H9 (cell line): ENCODE measurements around the gene TRIM60. TPM values are rescaled to one million over a fixed set of nuclear protein-coding genes. Genes with fewer than 3 reads are reported as not detected.

Source experiments
- DNase-seq: peaks from one replicate; pipeline ENCODE4 v3.0.0-alpha.2; 2017
- H2AFZ ChIP-seq: one replicate; pipeline ENCODE4 v1.6.1; 2013; ENCODE audit warnings: mild to moderate bottlenecking, low read length, control low read depth, moderate library complexity
- H2AK5ac ChIP-seq: 2 replicates; pipeline ENCODE4 v1.6.1; 2013; ENCODE audit warnings: low read length, control low read depth, mixed read lengths; ENCODE audit not compliant: insufficient read length
- H2BK120ac ChIP-seq: one replicate; pipeline ENCODE4 v1.6.1; 2013; ENCODE audit warnings: low read depth, mild to moderate bottlenecking, low read length, control low read depth, inconsistent platforms; ENCODE audit not compliant: poor library complexity, severe bottlenecking
- H2BK12ac ChIP-seq: 2 replicates; pipeline ENCODE4 v1.6.1; 2013; ENCODE audit warnings: low read length, control low read depth, mixed read lengths, low read depth; ENCODE audit not compliant: insufficient read length
- H2BK15ac ChIP-seq: 2 replicates; pipeline ENCODE4 v1.6.1; 2013; ENCODE audit warnings: low read depth, low read length, control low read depth
- H2BK20ac ChIP-seq: one replicate; pipeline ENCODE4 v1.6.1; 2013; ENCODE audit warnings: low read depth, mild to moderate bottlenecking, low read length, control low read depth, inconsistent platforms; ENCODE audit not compliant: poor library complexity, severe bottlenecking
- H2BK5ac ChIP-seq: 2 replicates; pipeline ENCODE4 v1.6.1; 2013; ENCODE audit warnings: low read length, control low read depth, mixed read lengths; ENCODE audit not compliant: insufficient read length
- H3K14ac ChIP-seq: 2 replicates; pipeline ENCODE4 v1.6.1; 2013; ENCODE audit warnings: low read length, control low read depth; ENCODE audit not compliant: insufficient read depth
- H3K18ac ChIP-seq: 2 replicates; pipeline ENCODE4 v1.6.1; 2013; ENCODE audit warnings: low read depth, mild to moderate bottlenecking, mixed read lengths, low read length, control low read depth; ENCODE audit not compliant: insufficient read length
- H3K23ac ChIP-seq: 2 replicates; pipeline ENCODE4 v1.6.1; 2013; ENCODE audit warnings: low read length, control low read depth, mixed read lengths, low read depth; ENCODE audit not compliant: insufficient read length
- H3K23me2 ChIP-seq: 2 replicates; pipeline ENCODE4 v1.6.1; 2013; ENCODE audit warnings: low read depth, mild to moderate bottlenecking, mixed read lengths, low read length, control low read depth; ENCODE audit not compliant: insufficient read length, poor library complexity, severe bottlenecking
- H3K27ac ChIP-seq: 2 replicates; pipeline ENCODE4 v1.5.1; 2013; ENCODE audit warnings: low read length, control low read depth, mixed read lengths, low read depth; ENCODE audit not compliant: insufficient read length
- H3K27me3 ChIP-seq: 2 replicates; pipeline ENCODE4 v1.6.1; 2013; ENCODE audit warnings: low read length, control low read depth, inconsistent platforms; ENCODE audit not compliant: insufficient read depth
- H3K4ac ChIP-seq: 2 replicates; pipeline ENCODE4 v1.6.1; 2013; ENCODE audit warnings: low read depth, mild to moderate bottlenecking, control low read depth, inconsistent platforms, low read length, moderate library complexity
- H3K4me1 ChIP-seq: 2 replicates; pipeline ENCODE4 v1.6.1; 2013; ENCODE audit warnings: low read length, control low read depth, inconsistent platforms; ENCODE audit not compliant: insufficient read depth
- H3K4me2 ChIP-seq: 2 replicates; pipeline ENCODE4 v1.6.1; 2013; ENCODE audit warnings: low read length, control low read depth, mixed read lengths; ENCODE audit not compliant: insufficient read length, insufficient read depth
- H3K56ac ChIP-seq: 2 replicates; pipeline ENCODE4 v1.6.1; 2013; ENCODE audit warnings: low read depth, mild to moderate bottlenecking, mixed read lengths, low read length, control low read depth; ENCODE audit not compliant: insufficient read length
- H3K79me1 ChIP-seq: 2 replicates; pipeline ENCODE4 v1.6.1; 2013; ENCODE audit warnings: low read depth, mild to moderate bottlenecking, moderate library complexity, low read length, control low read depth, inconsistent platforms; ENCODE audit not compliant: insufficient read depth, poor library complexity, severe bottlenecking
- H3K79me2 ChIP-seq: 2 replicates; pipeline ENCODE4 v1.6.1; 2013; ENCODE audit warnings: low read length, control low read depth, inconsistent platforms; ENCODE audit not compliant: insufficient read depth
- H3K9ac ChIP-seq: 2 replicates; pipeline ENCODE4 v1.6.1; 2013; ENCODE audit warnings: low read length, control low read depth, mixed read lengths; ENCODE audit not compliant: insufficient read length; ENCODE audit errors: extremely low read depth
- H3K9me3 ChIP-seq: one replicate; pipeline ENCODE4 v1.6.1; 2013; ENCODE audit warnings: low read depth, low read length, inconsistent platforms; ENCODE audit not compliant: control insufficient read depth
- H3T11ph ChIP-seq: one replicate; pipeline ENCODE4 v1.6.1; 2013; ENCODE audit warnings: mild to moderate bottlenecking, low read length, control low read depth, inconsistent platforms
- H4K20me1 ChIP-seq: one replicate; pipeline ENCODE4 v1.6.1; 2013; ENCODE audit not compliant: control insufficient read depth, insufficient read length, insufficient read depth
- H4K5ac ChIP-seq: 2 replicates; pipeline ENCODE4 v1.6.1; 2013; ENCODE audit warnings: low read depth, mild to moderate bottlenecking, mixed read lengths, low read length, control low read depth; ENCODE audit not compliant: insufficient read length
- H4K8ac ChIP-seq: replicated peaks from 2 replicates; pipeline ENCODE4 v1.6.1; 2013; ENCODE audit warnings: low read length, control low read depth, mixed read lengths, low read depth; ENCODE audit not compliant: insufficient read length
- H4K91ac ChIP-seq: 2 replicates; pipeline ENCODE4 v1.6.1; 2013; ENCODE audit warnings: low read depth, mild to moderate bottlenecking, moderate library complexity, mixed read lengths, low read length, control low read depth; ENCODE audit not compliant: insufficient read length
- H3K27ac Mint-ChIP-seq, 3 experiments: 2 replicates in 2 of 3; 3 replicates in 1 of 3; pipeline ENCODE4 v1.8.0; 2020 to 2021; ENCODE audit warnings: mixed read lengths in 3 of 3, mild to moderate bottlenecking in 1 of 3, moderate library complexity in 1 of 3
- H3K27me3 Mint-ChIP-seq: 2 replicates; pipeline ENCODE4 v1.8.0; 2021; ENCODE audit warnings: low read depth, mild to moderate bottlenecking, moderate library complexity, mixed read lengths
- H3K36me3 Mint-ChIP-seq, 3 experiments: 2 replicates in 2 of 3; 3 replicates in 1 of 3; pipeline ENCODE4 v1.8.0; 2020 to 2021; ENCODE audit warnings: low read depth in 3 of 3, mixed read lengths in 3 of 3; ENCODE audit not compliant: insufficient read depth in 1 of 3
- H3K4me1 Mint-ChIP-seq, 2 experiments: 2 replicates each; pipeline ENCODE4 v1.8.0; 2020; ENCODE audit warnings: mixed read lengths in 2 of 2
- H3K4me3 Mint-ChIP-seq, 2 experiments: 2 replicates in 1 of 2; 3 replicates in 1 of 2; pipeline ENCODE4 v1.8.0; 2020 to 2021; ENCODE audit warnings: mild to moderate bottlenecking in 2 of 2, mixed read lengths in 2 of 2, moderate library complexity in 1 of 2
- H3K9me3 Mint-ChIP-seq, 2 experiments: 2 replicates in 1 of 2; 3 replicates in 1 of 2; pipeline ENCODE4 v1.8.0; 2020; ENCODE audit warnings: mild to moderate bottlenecking in 2 of 2, mixed read lengths in 2 of 2, moderate library complexity in 1 of 2
- WGBS: extraction: QIAGEN DNeasy Blood & Tissue Kit; methylation state at CpG from one replicate; pipeline ENCODE4 v1.1.7; 2013; ENCODE audit warnings: missing lambda C conversion rate, low lambda C conversion rate, mixed read lengths; ENCODE audit not compliant: insufficient read length; ENCODE audit errors: extremely low coverage; 5-methylcytosine and 5-hydroxymethylcytosine counted together
- total RNA-seq: library from RNA; stranded (reverse); gene quantifications from 2 replicates; pipeline ENCODE4 v1.2.1, GENCODE V29; 2021
- TF ChIP-seq, protein P1 (sequence below): fragments of 200-600 bp; sonication (generic); conservative IDR thresholded peaks from 3 replicates; pipeline ENCODE4 v1.8.0; 2021; ENCODE audit warnings: antibody characterized with exemption, mild to moderate bottlenecking

TRIM60 gene
- total RNA-seq, 1 experiment from 2014 or later = not detected

GRCh38 chr4:165006886-165007285, 24.9 kb upstream of the TRIM60 start:
- Histone ChIP-seq H2BK12ac (no peak overlapping the region), H3K18ac (no peak overlapping the region), H2AFZ (no peak overlapping the region), H3K23me2 (peaks cover 3% of the 10 kb centered on the region), H3K4me2 (no peak overlapping the region), H4K8ac (no peak overlapping the region), H3K9me3 (no peaks in the 10 kb centered on the region), H2BK120ac (no peak overlapping the region), H2BK5ac (no peak overlapping the region), H3K27ac (no peak overlapping the region), H3K79me2 (no peaks in the 10 kb centered on the region), H3T11ph (no peak overlapping the region), H3K14ac (no peak overlapping the region), H3K4ac (no peak overlapping the region), H4K20me1 (no peaks in the 10 kb centered on the region), H4K5ac (no peak overlapping the region), H3K56ac (no peak overlapping the region), H3K27me3 (no peaks in the 10 kb centered on the region), H2AK5ac (no peak overlapping the region), H3K9ac (no peak overlapping the region), H4K91ac (no peak overlapping the region), H3K79me1 (no peaks in the 10 kb centered on the region), H2BK15ac (no peak overlapping the region), H3K23ac (no peak overlapping the region), H2BK20ac (no peak overlapping the region), H3K4me1 (no peaks in the 10 kb centered on the region)
- H3K27ac Mint-ChIP-seq = no peak overlapping the region
- H3K4me1 Mint-ChIP-seq = peaks cover 17 to 19% of the 10 kb centered on the region in 2 experiments
- TF ChIP-seq, protein P1, sequence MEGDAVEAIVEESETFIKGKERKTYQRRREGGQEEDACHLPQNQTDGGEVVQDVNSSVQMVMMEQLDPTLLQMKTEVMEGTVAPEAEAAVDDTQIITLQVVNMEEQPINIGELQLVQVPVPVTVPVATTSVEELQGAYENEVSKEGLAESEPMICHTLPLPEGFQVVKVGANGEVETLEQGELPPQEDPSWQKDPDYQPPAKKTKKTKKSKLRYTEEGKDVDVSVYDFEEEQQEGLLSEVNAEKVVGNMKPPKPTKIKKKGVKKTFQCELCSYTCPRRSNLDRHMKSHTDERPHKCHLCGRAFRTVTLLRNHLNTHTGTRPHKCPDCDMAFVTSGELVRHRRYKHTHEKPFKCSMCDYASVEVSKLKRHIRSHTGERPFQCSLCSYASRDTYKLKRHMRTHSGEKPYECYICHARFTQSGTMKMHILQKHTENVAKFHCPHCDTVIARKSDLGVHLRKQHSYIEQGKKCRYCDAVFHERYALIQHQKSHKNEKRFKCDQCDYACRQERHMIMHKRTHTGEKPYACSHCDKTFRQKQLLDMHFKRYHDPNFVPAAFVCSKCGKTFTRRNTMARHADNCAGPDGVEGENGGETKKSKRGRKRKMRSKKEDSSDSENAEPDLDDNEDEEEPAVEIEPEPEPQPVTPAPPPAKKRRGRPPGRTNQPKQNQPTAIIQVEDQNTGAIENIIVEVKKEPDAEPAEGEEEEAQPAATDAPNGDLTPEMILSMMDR = no peak
- WGBS = no CpG with 5 or more reads among the region's 5 CpGs
- H3K36me3 Mint-ChIP-seq = no peaks in the 10 kb centered on the region
- DNase-seq = no peak
- H3K4me3 Mint-ChIP-seq = no peak overlapping the region
- no peaks in the 10 kb centered on the region for H3K9me3 Mint-ChIP-seq
- H3K27me3 Mint-ChIP-seq = peaks cover 4% of the 10 kb centered on the region; the same call in 1 of the 2 replicates
